Gastroesophageal sphincter (tissue), 4 donors: ENCODE results near the gene ARHGAP19. TPM values are rescaled to one million over a fixed set of nuclear protein-coding genes. Genes with fewer than 3 reads are reported as not detected.

Source experiments
- ATAC-seq: fragments of 150-250 bp; one replicate; pipeline ENCODE4 v1.9.1; 2016; ENCODE audit warnings: mild to moderate bottlenecking, moderate library complexity
- H3K27ac ChIP-seq, 4 donors: fragments of 200-600 bp; sonication (generic) in 3 of 4; 1 replicate in 3 of 4; 2 replicates in 1 of 4; pipeline ENCODE4 v1.5.1; 2016 to 2019
- H3K27me3 ChIP-seq: fragments of 200-600 bp; sonication (generic); one replicate; pipeline ENCODE4 v1.5.1; 2019
- H3K36me3 ChIP-seq, 2 donors: fragments of 200-600 bp; sonication (generic); one replicate each; pipeline ENCODE4 v1.5.1; 2019; ENCODE audit warnings: control low read depth in 1 of 2
- H3K4me1 ChIP-seq, 3 donors: fragments of 200-600 bp; sonication (generic); 1 replicate in 2 of 3; 2 replicates in 1 of 3; pipeline ENCODE4 v1.5.1; 2016 to 2019; ENCODE audit warnings: control low read depth in 2 of 3
- H3K4me3 ChIP-seq, 2 donors: fragments of 200-600 bp; sonication (generic); one replicate each; pipeline ENCODE4 v1.5.1; 2019; ENCODE audit warnings: mild to moderate bottlenecking in 1 of 2, moderate library complexity in 1 of 2
- H3K9me3 ChIP-seq, 3 donors: fragments of 200-600 bp; sonication (generic); one replicate each; pipeline ENCODE4 v1.5.1; 2017 to 2019; ENCODE audit warnings: control low read depth in 2 of 3
- EP300 ChIP-seq: sonication (generic); formaldehyde crosslinking; IDR thresholded peaks from one replicate; pipeline ENCODE4 v1.6.1; 2017; ENCODE audit warnings: antibody characterized with exemption, mild to moderate bottlenecking
- POLR2A ChIP-seq, 2 donors: fragments of 450-650 bp; IDR thresholded peaks; one replicate each; pipeline ENCODE4 v1.6.1; 2017; ENCODE audit warnings: antibody characterized with exemption in 2 of 2, mild to moderate bottlenecking in 2 of 2, moderate library complexity in 1 of 2
- POLR2AphosphoS5 ChIP-seq: sonication (generic); formaldehyde crosslinking; IDR thresholded peaks from one replicate; pipeline ENCODE4 v1.6.1; 2017; ENCODE audit warnings: antibody characterized with exemption
- WGBS, 2 donors: methylation state at CpG; one replicate each; pipeline ENCODE4 v1.1.5; 2018; ENCODE audit warnings: low coverage in 1 of 2; 5-methylcytosine and 5-hydroxymethylcytosine counted together
- total RNA-seq, 4 donors: library from RNA; depleted of rRNA; stranded (reverse); fragments of >200 nt; gene quantifications; one replicate each; pipeline ENCODE4 v1.1.0, GENCODE V29; 2016
- TF ChIP-seq, protein P1 (sequence below), 4 experiments: fragments of 200-600 bp in 2 of 4; fragments of 450-650 bp in 2 of 4; sonication (generic) in 1 of 4; IDR thresholded peaks; one replicate each; pipeline ENCODE4 v1.5.1; 2017 to 2019; ENCODE audit warnings: antibody characterized with exemption in 4 of 4, mild to moderate bottlenecking in 2 of 4, moderate library complexity in 2 of 4

The ARHGAP19 gene
- total RNA-seq, 4 donors from 2014 or later = 3.2 to 6.7 (median 5.0) TPM

DNA sequence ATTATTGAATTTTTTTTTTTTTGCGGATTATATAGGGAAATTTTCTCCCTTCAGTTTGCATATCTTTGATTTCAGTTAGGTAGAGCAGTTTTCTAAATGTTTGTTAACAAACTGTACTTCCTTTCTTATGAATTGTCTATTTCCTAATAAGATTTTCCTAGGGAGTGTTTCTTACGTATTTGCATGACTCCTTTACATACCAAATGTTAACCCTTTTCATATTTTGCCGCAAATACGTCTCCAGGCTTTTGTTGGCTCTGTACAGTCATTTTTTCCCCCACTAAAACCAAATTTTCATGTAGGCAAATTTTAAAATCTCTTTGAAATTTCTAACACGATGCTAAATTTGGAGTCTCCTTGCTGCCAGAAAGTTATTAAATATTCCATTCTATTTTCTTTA, 44.0 kb upstream of the ARHGAP19 start:
- H3K27me3 ChIP-seq = no peaks in the 10 kb centered on the region
- 19 to 37% methylated on average over 5 of the region's 5 CpGs for WGBS, 2 donors
- no peak overlapping the region for H3K4me3 ChIP-seq
- peaks cover 0 to 54% (median 22%) of the 10 kb centered on the region in 3 donors for H3K4me1 ChIP-seq
- ATAC-seq = no peak
- TF ChIP-seq POLR2AphosphoS5 (no peak), POLR2A (IDR thresholded peaks at IDR 0.05) (no peak), EP300 (no peak)
- TF ChIP-seq, protein P1, sequence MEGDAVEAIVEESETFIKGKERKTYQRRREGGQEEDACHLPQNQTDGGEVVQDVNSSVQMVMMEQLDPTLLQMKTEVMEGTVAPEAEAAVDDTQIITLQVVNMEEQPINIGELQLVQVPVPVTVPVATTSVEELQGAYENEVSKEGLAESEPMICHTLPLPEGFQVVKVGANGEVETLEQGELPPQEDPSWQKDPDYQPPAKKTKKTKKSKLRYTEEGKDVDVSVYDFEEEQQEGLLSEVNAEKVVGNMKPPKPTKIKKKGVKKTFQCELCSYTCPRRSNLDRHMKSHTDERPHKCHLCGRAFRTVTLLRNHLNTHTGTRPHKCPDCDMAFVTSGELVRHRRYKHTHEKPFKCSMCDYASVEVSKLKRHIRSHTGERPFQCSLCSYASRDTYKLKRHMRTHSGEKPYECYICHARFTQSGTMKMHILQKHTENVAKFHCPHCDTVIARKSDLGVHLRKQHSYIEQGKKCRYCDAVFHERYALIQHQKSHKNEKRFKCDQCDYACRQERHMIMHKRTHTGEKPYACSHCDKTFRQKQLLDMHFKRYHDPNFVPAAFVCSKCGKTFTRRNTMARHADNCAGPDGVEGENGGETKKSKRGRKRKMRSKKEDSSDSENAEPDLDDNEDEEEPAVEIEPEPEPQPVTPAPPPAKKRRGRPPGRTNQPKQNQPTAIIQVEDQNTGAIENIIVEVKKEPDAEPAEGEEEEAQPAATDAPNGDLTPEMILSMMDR (IDR thresholded peaks at IDR 0.05) = no peak
- no peaks in the 10 kb centered on the region for H3K36me3 ChIP-seq
- peak overlapping the region in 3 of 4 donors; percentile 58 to 69 (median 64) for H3K27ac ChIP-seq
- no peaks in the 10 kb centered on the region for H3K9me3 ChIP-seq

DNA sequence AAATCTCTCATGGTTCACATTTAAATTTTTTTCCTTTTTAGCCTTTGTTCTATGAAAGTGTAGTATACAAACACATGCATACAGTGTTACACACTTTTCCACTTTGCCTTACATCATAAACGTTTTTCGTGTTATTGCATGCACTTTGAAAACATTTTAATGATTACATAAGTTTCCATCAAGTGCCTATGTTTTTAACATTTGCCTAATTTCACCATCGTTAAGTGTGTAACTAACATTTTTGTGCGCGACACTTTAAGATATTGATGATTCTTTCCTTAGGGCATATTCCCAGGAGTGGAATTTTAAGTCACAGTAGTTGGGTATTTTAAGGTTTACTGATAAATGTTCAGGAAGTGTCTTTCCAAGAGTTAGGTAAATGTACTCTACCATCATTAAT, 43.6 kb upstream of the ARHGAP19 start:
- Histone ChIP-seq H3K27me3 (no peaks in the 10 kb centered on the region), H3K27ac (peak overlapping the region in 2 of 4 donors; percentile 58 to 97), H3K36me3 (no peaks in the 10 kb centered on the region), H3K4me1 (peaks cover 0 to 59% (median 26%) of the 10 kb centered on the region in 3 donors), H3K4me3 (no peak overlapping the region), H3K9me3 (no peaks in the 10 kb centered on the region)
- WGBS, 2 donors = 50 to 72% methylated on average over 5 of the region's 5 CpGs
- no peak for TF ChIP-seq POLR2AphosphoS5
- no peak for TF ChIP-seq POLR2A (IDR thresholded peaks at IDR 0.05)
- no peak for TF ChIP-seq EP300
- TF ChIP-seq, protein P1 (IDR thresholded peaks at IDR 0.05) = no peak
- no peak for ATAC-seq

DNA sequence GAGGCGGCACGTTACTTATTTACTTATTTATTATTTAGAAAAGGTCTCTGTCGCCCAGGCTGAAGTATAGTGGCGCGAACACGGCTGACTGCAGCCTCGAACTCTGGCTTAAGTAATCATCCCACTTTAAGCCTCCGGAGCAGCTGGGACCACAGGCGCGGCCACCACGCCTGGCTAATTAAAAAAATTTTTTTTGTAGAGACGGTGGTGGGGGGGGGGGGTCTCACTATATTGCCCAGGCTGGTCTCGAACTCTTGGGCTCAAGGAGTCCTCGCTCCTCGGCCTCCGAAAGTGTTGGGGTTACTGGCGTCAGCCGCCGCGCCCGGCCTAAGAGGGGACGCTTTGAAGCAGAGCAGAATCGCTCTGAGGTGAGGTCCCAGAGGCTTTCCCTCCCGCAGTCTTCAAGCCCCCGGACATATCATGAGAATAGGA, 42.8 kb upstream of the ARHGAP19 start:
- Histone ChIP-seq H3K4me3 (peak overlapping the region; percentile 63 to 89), H3K36me3 (no peaks in the 10 kb centered on the region), H3K9me3 (no peaks in the 10 kb centered on the region), H3K27me3 (no peaks in the 10 kb centered on the region), H3K4me1 (peaks cover 0 to 67% (median 28%) of the 10 kb centered on the region in 3 donors), H3K27ac (peak overlapping the region; percentile 79 to 97 (median 96))
- WGBS, 2 donors = 0 to 3% methylated on average over 9 to 17 of the region's 25 CpGs
- no peak for ATAC-seq
- TF ChIP-seq, protein P1 (IDR thresholded peaks at IDR 0.05) = no peak
- TF ChIP-seq EP300 (no peak), POLR2AphosphoS5 (no peak), POLR2A (IDR thresholded peaks at IDR 0.05) (no peak)

DNA sequence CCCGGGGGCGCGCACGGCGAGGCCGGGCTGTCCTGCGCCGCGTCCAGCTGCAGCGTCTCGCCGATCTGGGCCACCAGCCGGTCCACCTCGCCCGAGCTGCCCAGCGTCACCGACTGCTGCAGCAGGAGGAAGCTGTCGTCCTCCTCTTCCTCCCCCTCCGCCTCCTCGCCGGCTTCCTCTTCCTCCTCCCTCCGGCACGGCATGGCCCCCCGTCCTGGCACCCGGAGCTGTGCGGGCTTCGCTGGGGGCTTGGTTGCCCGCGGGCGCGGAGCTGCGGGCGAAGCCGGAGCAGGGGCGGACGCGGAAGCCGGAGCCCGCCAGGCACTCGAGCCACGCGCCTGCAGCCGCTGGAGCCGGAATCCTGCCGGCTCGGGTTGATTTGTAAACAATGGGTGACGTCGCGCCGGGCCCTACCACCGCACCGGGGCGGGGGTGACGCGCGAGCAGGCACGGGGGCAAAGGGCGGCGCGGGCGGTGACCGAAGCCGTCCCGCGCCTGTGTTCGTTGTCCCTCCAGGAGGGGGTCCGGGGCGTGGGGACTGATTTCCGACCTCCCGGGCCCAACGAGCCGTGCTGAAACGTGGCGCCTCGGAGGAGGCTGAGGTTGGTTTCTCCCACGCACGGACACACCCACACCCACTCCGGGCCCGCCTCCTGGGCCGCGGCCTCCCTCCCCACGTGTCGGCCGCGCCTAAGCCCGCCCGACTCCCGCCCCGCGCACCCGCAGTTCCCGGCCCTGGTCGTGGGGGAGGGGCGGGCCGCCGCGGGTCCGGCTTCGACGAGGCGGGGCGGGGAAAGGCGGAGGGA, 42.1 kb upstream of the ARHGAP19 start, which contains the start of gene FRAT2:
Gene FRAT2, minus strand, starts transcription at position 360 of the 806 bp plus-strand sequence. Its CDS starts 157 bp downstream, at position 203.
- H3K27me3 ChIP-seq = no peaks in the 10 kb centered on the region
- H3K4me1 ChIP-seq = peaks cover 0 to 73% (median 28%) of the 10 kb centered on the region in 3 donors
- H3K27ac ChIP-seq = peak within 1 kb of the TSS; percentile 79 to 97 (median 96)
- peaks cover 0 to 1% of the 10 kb centered on the region in 2 donors for H3K36me3 ChIP-seq
- TF ChIP-seq POLR2AphosphoS5 = peak; percentile 80
- TF ChIP-seq POLR2A (IDR thresholded peaks at IDR 0.05) = peak; percentile 79 to 85
- TF ChIP-seq EP300 = peak; percentile 52
- TF ChIP-seq, protein P1 (IDR thresholded peaks at IDR 0.05) = peak in 2 of 4 experiments; percentile 8 to 20
- peak within 1 kb of the TSS; percentile 63 to 89 for H3K4me3 ChIP-seq
- WGBS, 2 donors = 0% methylated on average over 2 to 8 of the region's 103 CpGs
- ATAC-seq = peak; percentile 97
- H3K9me3 ChIP-seq = no peaks in the 10 kb centered on the region
